Ammon's horn (tissue), 1 donor: ENCODE results near the gene HNRNPL.
"Not testable (repeated sequence)": the region's sequence is repeated elsewhere in the genome, so short reads cannot be mapped to it uniquely, and the experiment has no call there.

Experiments
- DNase-seq: peaks from one replicate; pipeline ENCODE4 v3.0.0-alpha.2; 2016; ENCODE audit warnings: low spot score

The HNRNPL gene

GRCh38 chr19:38869836-38870607 is 20.2 kb upstream of the HNRNPL start:
- DNase-seq: peak; percentile 79

GRCh38 chr19:38869160-38869835 is 19.5 kb upstream of the HNRNPL start:
- no peak for DNase-seq

- DNase-seq: no peak
Observed at GRCh38 chr19:38868551-38868950, 18.8 kb upstream of the HNRNPL start.

GRCh38 chr19:38867171-38867780 is 17.5 kb upstream of the HNRNPL start:
- no peak for DNase-seq

- DNase-seq: no peak
Observed at GRCh38 chr19:38862321-38863059, 12.7 kb upstream of the HNRNPL start.

- DNase-seq: no peak
Observed at GRCh38 chr19:38861368-38861767, 11.6 kb upstream of the HNRNPL start.

- not testable (repeated sequence) for DNase-seq
Observed at GRCh38 chr19:38859631-38860204, 9.9 kb upstream of the HNRNPL start.

GRCh38 chr19:38856813-38857212 is 7.0 kb upstream of the HNRNPL start:
- DNase-seq: no peak

- not testable (repeated sequence) for DNase-seq
Observed at GRCh38 chr19:38855751-38856150, 6.0 kb upstream of the HNRNPL start.

- not testable (repeated sequence) for DNase-seq
Observed at GRCh38 chr19:38854961-38855360, 5.2 kb upstream of the HNRNPL start.

GRCh38 chr19:38853214-38853613 is 3.4 kb upstream of the HNRNPL start:
- no peak for DNase-seq

- peak; percentile 45 for DNase-seq
Observed at GRCh38 chr19:38852231-38853044, 2.7 kb upstream of the HNRNPL start.

- DNase-seq: peak; percentile 97
Observed at GRCh38 chr19:38851622-38852230, 1.9 kb upstream of the HNRNPL start.

- DNase-seq: peak; percentile 13
Observed at GRCh38 chr19:38850976-38851621, 1.3 kb upstream of the HNRNPL start.

- peak; percentile 100 for DNase-seq
Observed at GRCh38 chr19:38850436-38850975, 720 bp upstream of the HNRNPL start.

GRCh38 chr19:38849147-38849859 is 483 bp downstream of the HNRNPL start:
- DNase-seq: peak; percentile 89

- DNase-seq: no peak
Observed at GRCh38 chr19:38848299-38849146, 1.3 kb downstream of the HNRNPL start.

GRCh38 chr19:38846097-38846496 is 3.7 kb downstream of the HNRNPL start:
- DNase-seq: no peak
